GM23338 (cell line): ENCODE results near the gene FRMD4A. TPM values are rescaled to one million over a fixed set of nuclear protein-coding genes. Genes with fewer than 3 reads are reported as not detected.

Experiments
- ATAC-seq: fragments of 200-7000 bp; cut with Tn5 transposase; 3 replicates; pipeline ENCODE4 v1.9.1; 2020
- DNase-seq: peaks from one replicate; pipeline ENCODE4 v3.0.0-alpha.2; 2015; ENCODE audit warnings: low spot score
- H2AFZ ChIP-seq: fragments of 200-600 bp; sonication (generic); 2 replicates; pipeline ENCODE4 v1.8.0; 2016; ENCODE audit warnings: antibody characterized with exemption, mild to moderate bottlenecking, moderate library complexity
- H3F3A ChIP-seq: fragments of 200-600 bp; sonication (generic); replicated peaks from 2 replicates; pipeline ENCODE4 v1.8.0; 2017; ENCODE audit warnings: antibody characterized with exemption, mixed run types, low read depth
- H3K27ac ChIP-seq: fragments of 200-600 bp; sonication (generic); 2 replicates; pipeline ENCODE4 v1.6.1; 2016; ENCODE audit warnings: low read depth
- H3K27me3 ChIP-seq: fragments of 200-600 bp; sonication (generic); 2 replicates; pipeline ENCODE4 v1.8.0; 2016; ENCODE audit warnings: mild to moderate bottlenecking, mixed run types, moderate library complexity; ENCODE audit not compliant: insufficient read depth
- H3K36me3 ChIP-seq: fragments of 200-600 bp; sonication (generic); 2 replicates; pipeline ENCODE4 v1.8.0; 2016; ENCODE audit warnings: mild to moderate bottlenecking; ENCODE audit not compliant: insufficient read depth
- H3K4me1 ChIP-seq: fragments of 200-600 bp; sonication (generic); 2 replicates; pipeline ENCODE4 v1.8.0; 2016; ENCODE audit warnings: mild to moderate bottlenecking, moderate library complexity; ENCODE audit not compliant: insufficient read depth
- H3K4me2 ChIP-seq: fragments of 200-600 bp; sonication (generic); 2 replicates; pipeline ENCODE4 v1.7.1; 2017; ENCODE audit warnings: mixed run types
- H3K4me3 ChIP-seq: fragments of 200-600 bp; sonication (generic); 2 replicates; pipeline ENCODE4 v1.6.1; 2016; ENCODE audit warnings: mixed run types
- H3K79me2 ChIP-seq: fragments of 200-600 bp; sonication (generic); replicated peaks from 2 replicates; pipeline ENCODE4 v1.8.0; 2017; ENCODE audit warnings: mild to moderate bottlenecking; ENCODE audit not compliant: insufficient read depth
- H3K9me2 ChIP-seq: fragments of 200-600 bp; sonication (generic); 2 replicates; pipeline ENCODE4 v1.8.0; 2017; ENCODE audit not compliant: insufficient read depth
- H4K20me1 ChIP-seq: fragments of 200-600 bp; sonication (generic); replicated peaks from 2 replicates; pipeline ENCODE4 v1.8.0; 2017; ENCODE audit warnings: mild to moderate bottlenecking; ENCODE audit not compliant: insufficient read depth
- H3K27ac Mint-ChIP-seq: 2 replicates; pipeline ENCODE4 v1.8.0; 2020; ENCODE audit warnings: inconsistent platforms, mild to moderate bottlenecking, moderate library complexity, mixed read lengths
- H3K27me3 Mint-ChIP-seq: 3 replicates; pipeline ENCODE4 v1.8.0; 2022; ENCODE audit warnings: low read depth, mild to moderate bottlenecking, moderate library complexity, mixed read lengths, inconsistent platforms; ENCODE audit not compliant: insufficient read depth, poor library complexity
- H3K36me3 Mint-ChIP-seq: 3 replicates; pipeline ENCODE4 v1.8.0; 2021; ENCODE audit warnings: low read depth, mild to moderate bottlenecking, inconsistent platforms, moderate library complexity, mixed read lengths
- H3K4me1 Mint-ChIP-seq: 3 replicates; pipeline ENCODE4 v1.8.0; 2020; ENCODE audit warnings: mild to moderate bottlenecking, inconsistent platforms, mixed read lengths
- H3K4me3 Mint-ChIP-seq: 3 replicates; pipeline ENCODE4 v1.8.0; 2021; ENCODE audit warnings: moderate library complexity, mild to moderate bottlenecking, inconsistent platforms, mixed read lengths
- H3K9me3 Mint-ChIP-seq: 3 replicates; pipeline ENCODE4 v1.8.0; 2020; ENCODE audit warnings: moderate library complexity, mild to moderate bottlenecking, inconsistent platforms, mixed read lengths
- CTCF ChIP-seq, 2 experiments: fragments of 200-600 bp in 1 of 2; sonication (generic) in 1 of 2; conservative IDR thresholded peaks; 2 replicates each; pipeline versions ENCODE4 v1.5.1 to v1.6.1; 2016 to 2017; ENCODE audit warnings: antibody characterized with exemption in 2 of 2, low read depth in 2 of 2, mild to moderate bottlenecking in 2 of 2, moderate library complexity in 1 of 2
- ETS1 ChIP-seq: IDR thresholded peaks from 2 replicates; pipeline ENCODE4 v1.6.1; 2016; ENCODE audit warnings: antibody characterized with exemption
- EZH2 ChIP-seq: fragments of 200-600 bp; sonication (generic); IDR thresholded peaks from one replicate; pipeline ENCODE4 v1.8.0; 2017; ENCODE audit warnings: antibody characterized with exemption, mild to moderate bottlenecking, low read depth; ENCODE audit not compliant: unreplicated experiment
- EZH2phosphoT487 ChIP-seq: fragments of 200-600 bp; sonication (generic); IDR thresholded peaks from one replicate; pipeline ENCODE4 v1.8.1; 2018; ENCODE audit warnings: antibody characterized with exemption; ENCODE audit not compliant: unreplicated experiment
- JUNB ChIP-seq: IDR thresholded peaks from one replicate; pipeline ENCODE4 v1.6.1; 2016; ENCODE audit warnings: antibody characterized with exemption; ENCODE audit not compliant: unreplicated experiment
- STAT1 ChIP-seq: IDR thresholded peaks from one replicate; pipeline ENCODE4 v1.6.1; 2016; ENCODE audit warnings: antibody characterized with exemption; ENCODE audit not compliant: unreplicated experiment
- ZNF331 ChIP-seq: fragments of 250-450 bp; sonication (Bioruptor Pico); IDR thresholded peaks from 2 replicates; pipeline ENCODE4 v1.5.0; 2020; ENCODE audit warnings: low read depth, mild to moderate bottlenecking, moderate library complexity
- polyA plus RNA-seq: library from polyadenylated mRNA; unstranded; fragments of >200 nt; fragmentation: Nextera tagmentation; extraction: Ambion mirVana; gene quantifications from 2 replicates; pipeline ENCODE4 v1.2.1, GENCODE V29; 2016
- total RNA-seq: library from RNA; depleted of rRNA; stranded (reverse); fragments of >200 nt; shearing (Covaris generic); gene quantifications from 2 replicates; pipeline ENCODE4 v1.2.3, GENCODE V29; 2014
- TF ChIP-seq, protein P1 (sequence below): fragments of 250-450 bp; sonication (Bioruptor Pico); IDR thresholded peaks from 2 replicates; pipeline ENCODE4 v1.5.0; 2020; ENCODE audit warnings: mild to moderate bottlenecking, moderate library complexity

FRMD4A gene
- total and polyA plus RNA-seq, 2 experiments from 2014 or later = 14.0 to 20.1 TPM

GRCh38 chr10:13665516-13666262, 665.0 kb downstream of the FRMD4A start:
- H3K9me2 ChIP-seq = no peaks in the 10 kb centered on the region
- no peak for DNase-seq
- Mint-ChIP-seq H3K27me3 (peaks cover 15% of the 10 kb centered on the region), H3K27ac (no peak overlapping the region), H3K9me3 (no peaks in the 10 kb centered on the region), H3K36me3 (peaks cover 47% of the 10 kb centered on the region), H3K4me3 (no peak overlapping the region), H3K4me1 (peaks cover 10% of the 10 kb centered on the region)
- no peaks in the 10 kb centered on the region for H3K27me3 ChIP-seq
- H3K4me3 ChIP-seq = no peak overlapping the region
- 0 out of 2 replicates have a peak, but pooled peaks cover 8% of the 10 kb centered on the region for H3K36me3 ChIP-seq
- H2AFZ ChIP-seq = no peak overlapping the region
- H3K27ac ChIP-seq = no peak overlapping the region
- H4K20me1 ChIP-seq = no peaks in the 10 kb centered on the region
- H3K4me1 ChIP-seq = no peaks in the 10 kb centered on the region
- ATAC-seq = no peak
- no peaks in the 10 kb centered on the region for H3F3A ChIP-seq
- no peaks in the 10 kb centered on the region for H3K79me2 ChIP-seq
- no peak overlapping the region for H3K4me2 ChIP-seq
- TF ChIP-seq STAT1 = no peak
- TF ChIP-seq CTCF (conservative IDR thresholded peaks at IDR 0.05; ENCODE audit: low read depth in 2 of 2) = no peak
- no peak for TF ChIP-seq ETS1
- no peak for TF ChIP-seq EZH2
- no peak for TF ChIP-seq ZNF331 (CRISPR knock-in tag)
- TF ChIP-seq, protein P1, sequence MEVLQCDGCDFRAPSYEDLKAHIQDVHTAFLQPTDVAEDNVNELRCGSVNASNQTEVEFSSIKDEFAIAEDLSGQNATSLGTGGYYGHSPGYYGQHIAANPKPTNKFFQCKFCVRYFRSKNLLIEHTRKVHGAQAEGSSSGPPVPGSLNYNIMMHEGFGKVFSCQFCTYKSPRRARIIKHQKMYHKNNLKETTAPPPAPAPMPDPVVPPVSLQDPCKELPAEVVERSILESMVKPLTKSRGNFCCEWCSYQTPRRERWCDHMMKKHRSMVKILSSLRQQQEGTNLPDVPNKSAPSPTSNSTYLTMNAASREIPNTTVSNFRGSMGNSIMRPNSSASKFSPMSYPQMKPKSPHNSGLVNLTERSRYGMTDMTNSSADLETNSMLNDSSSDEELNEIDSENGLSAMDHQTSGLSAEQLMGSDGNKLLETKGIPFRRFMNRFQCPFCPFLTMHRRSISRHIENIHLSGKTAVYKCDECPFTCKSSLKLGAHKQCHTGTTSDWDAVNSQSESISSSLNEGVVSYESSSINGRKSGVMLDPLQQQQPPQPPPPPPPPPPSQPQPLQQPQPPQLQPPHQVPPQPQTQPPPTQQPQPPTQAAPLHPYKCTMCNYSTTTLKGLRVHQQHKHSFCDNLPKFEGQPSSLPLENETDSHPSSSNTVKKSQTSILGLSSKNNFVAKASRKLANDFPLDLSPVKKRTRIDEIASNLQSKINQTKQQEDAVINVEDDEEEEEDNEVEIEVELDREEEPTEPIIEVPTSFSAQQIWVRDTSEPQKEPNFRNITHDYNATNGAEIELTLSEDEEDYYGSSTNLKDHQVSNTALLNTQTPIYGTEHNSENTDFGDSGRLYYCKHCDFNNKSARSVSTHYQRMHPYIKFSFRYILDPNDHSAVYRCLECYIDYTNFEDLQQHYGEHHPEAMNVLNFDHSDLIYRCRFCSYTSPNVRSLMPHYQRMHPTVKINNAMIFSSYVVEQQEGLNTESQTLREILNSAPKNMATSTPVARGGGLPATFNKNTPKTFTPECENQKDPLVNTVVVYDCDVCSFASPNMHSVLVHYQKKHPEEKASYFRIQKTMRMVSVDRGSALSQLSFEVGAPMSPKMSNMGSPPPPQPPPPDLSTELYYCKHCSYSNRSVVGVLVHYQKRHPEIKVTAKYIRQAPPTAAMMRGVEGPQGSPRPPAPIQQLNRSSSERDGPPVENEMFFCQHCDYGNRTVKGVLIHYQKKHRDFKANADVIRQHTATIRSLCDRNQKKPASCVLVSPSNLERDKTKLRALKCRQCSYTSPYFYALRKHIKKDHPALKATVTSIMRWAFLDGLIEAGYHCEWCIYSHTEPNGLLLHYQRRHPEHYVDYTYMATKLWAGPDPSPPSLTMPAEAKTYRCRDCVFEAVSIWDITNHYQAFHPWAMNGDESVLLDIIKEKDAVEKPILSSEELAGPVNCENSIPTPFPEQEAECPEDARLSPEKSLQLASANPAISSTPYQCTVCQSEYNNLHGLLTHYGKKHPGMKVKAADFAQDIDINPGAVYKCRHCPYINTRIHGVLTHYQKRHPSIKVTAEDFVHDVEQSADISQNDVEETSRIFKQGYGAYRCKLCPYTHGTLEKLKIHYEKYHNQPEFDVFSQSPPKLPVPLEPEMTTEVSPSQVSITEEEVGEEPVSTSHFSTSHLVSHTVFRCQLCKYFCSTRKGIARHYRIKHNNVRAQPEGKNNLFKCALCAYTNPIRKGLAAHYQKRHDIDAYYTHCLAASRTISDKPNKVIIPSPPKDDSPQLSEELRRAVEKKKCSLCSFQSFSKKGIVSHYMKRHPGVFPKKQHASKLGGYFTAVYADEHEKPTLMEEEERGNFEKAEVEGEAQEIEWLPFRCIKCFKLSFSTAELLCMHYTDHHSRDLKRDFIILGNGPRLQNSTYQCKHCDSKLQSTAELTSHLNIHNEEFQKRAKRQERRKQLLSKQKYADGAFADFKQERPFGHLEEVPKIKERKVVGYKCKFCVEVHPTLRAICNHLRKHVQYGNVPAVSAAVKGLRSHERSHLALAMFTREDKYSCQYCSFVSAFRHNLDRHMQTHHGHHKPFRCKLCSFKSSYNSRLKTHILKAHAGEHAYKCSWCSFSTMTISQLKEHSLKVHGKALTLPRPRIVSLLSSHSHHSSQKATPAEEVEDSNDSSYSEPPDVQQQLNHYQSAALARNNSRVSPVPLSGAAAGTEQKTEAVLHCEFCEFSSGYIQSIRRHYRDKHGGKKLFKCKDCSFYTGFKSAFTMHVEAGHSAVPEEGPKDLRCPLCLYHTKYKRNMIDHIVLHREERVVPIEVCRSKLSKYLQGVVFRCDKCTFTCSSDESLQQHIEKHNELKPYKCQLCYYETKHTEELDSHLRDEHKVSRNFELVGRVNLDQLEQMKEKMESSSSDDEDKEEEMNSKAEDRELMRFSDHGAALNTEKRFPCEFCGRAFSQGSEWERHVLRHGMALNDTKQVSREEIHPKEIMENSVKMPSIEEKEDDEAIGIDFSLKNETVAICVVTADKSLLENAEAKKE (CRISPR knock-in tag) = no peak
- TF ChIP-seq EZH2phosphoT487 = no peak
- no peak for TF ChIP-seq JUNB
